HAP-1 (cell line): Measurements from ENCODE around the gene MCC.

Experiments used
- DNase-seq, 2 experiments: peaks; one replicate each; pipeline ENCODE4 v3.0.0-alpha.2; 2016 to 2020; ENCODE audit warnings: low spot score in 2 of 2
- H3K27me3 ChIP-seq: fragments of 250-450 bp; sonication (Bioruptor Pico); 2 replicates; pipeline ENCODE4 v1.5.1; 2020; ENCODE audit warnings: low read depth, mild to moderate bottlenecking, moderate library complexity
- H3K36me3 ChIP-seq: fragments of 250-450 bp; sonication (Bioruptor Pico); replicated peaks from 2 replicates; pipeline ENCODE4 v1.5.1; 2020; ENCODE audit warnings: mild to moderate bottlenecking
- H3K4me1 ChIP-seq: fragments of 250-450 bp; sonication (Bioruptor Pico); 2 replicates; pipeline ENCODE4 v1.5.1; 2020; ENCODE audit warnings: mild to moderate bottlenecking
- H3K4me3 ChIP-seq: fragments of 250-450 bp; sonication (Bioruptor Pico); 2 replicates; pipeline ENCODE4 v1.5.1; 2020; ENCODE audit warnings: mild to moderate bottlenecking, moderate library complexity
- H3K9me3 ChIP-seq: fragments of 250-450 bp; sonication (Bioruptor Pico); 2 replicates; pipeline ENCODE4 v1.5.1; 2020; ENCODE audit warnings: mild to moderate bottlenecking, moderate library complexity
- in situ Hi-C: fragments of 300-500 bp; cut with MboI; formaldehyde crosslinking; loops from 3 replicates; pipeline ENCODE4 v1.14.3; 2020; ENCODE audit warnings: low sequenced_read_pairs, inconsistent platforms, mixed read lengths

MCC gene

GRCh38 chr5:113197456-113198200, 290.6 kb downstream of the MCC start:
- H3K27me3 ChIP-seq, result no peaks in the 10 kb centered on the region
- no peaks in the 10 kb centered on the region for H3K36me3 ChIP-seq
- in situ Hi-C loops, result no loop called here
- DNase-seq, result no peak
- peaks cover 24% of the 10 kb centered on the region for H3K4me1 ChIP-seq
- no peak overlapping the region for H3K4me3 ChIP-seq
- H3K9me3 ChIP-seq, result no peaks in the 10 kb centered on the region; the same call in 1 of the 2 replicates

DNA sequence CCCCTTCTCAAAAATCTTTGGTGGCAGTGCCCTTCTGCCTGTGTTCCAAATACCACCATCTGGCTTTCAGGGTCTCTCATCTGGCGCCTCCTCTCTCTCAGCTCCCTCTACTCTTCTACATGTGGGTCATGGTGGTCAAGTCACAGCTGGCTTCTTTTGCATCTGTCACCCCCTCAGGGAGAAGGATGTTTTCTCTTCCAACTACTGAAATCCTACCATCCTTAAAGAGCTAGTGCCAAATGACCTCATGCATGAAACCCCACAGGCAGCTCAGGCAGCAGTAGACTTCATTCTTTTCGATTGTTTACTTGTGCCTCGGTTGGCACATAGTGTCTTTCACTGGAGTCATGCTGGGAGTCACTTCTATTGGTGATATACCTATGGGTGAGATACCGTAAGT, 292.5 kb downstream of the MCC start:
- no peaks in the 10 kb centered on the region for H3K27me3 ChIP-seq
- in situ Hi-C loops, result no loop called here
- peaks cover 13% of the 10 kb centered on the region for H3K4me1 ChIP-seq
- no peak for DNase-seq
- no peak overlapping the region for H3K4me3 ChIP-seq
- H3K9me3 ChIP-seq, result no peaks in the 10 kb centered on the region; the same call in 1 of the 2 replicates
- no peaks in the 10 kb centered on the region for H3K36me3 ChIP-seq

DNA sequence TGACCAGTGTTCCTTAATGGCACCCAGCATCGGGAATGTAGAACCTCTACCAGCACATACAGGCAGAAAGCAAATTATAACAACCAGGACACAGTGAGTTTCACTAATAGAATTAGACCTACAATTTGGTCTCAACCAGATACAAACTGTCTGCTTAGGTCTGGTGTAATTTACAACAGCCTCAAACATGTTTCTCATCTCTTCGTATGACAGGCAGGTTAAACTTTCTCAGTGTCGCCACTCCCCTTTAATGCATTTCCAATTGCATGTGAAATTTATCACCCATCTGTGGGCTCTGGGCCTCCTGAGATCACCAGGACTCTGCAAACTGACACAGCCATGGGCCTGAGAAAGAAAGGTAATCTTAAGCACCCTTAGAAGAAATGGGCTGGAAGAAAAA, 293.0 kb downstream of the MCC start:
- Histone ChIP-seq H3K27me3 (no peaks in the 10 kb centered on the region), H3K9me3 (no peaks in the 10 kb centered on the region; the same call in 1 of the 2 replicates), H3K4me1 (peaks cover 13% of the 10 kb centered on the region), H3K4me3 (no peak overlapping the region), H3K36me3 (no peaks in the 10 kb centered on the region)
- no peak for DNase-seq
- in situ Hi-C loops, result no loop called here

DNA sequence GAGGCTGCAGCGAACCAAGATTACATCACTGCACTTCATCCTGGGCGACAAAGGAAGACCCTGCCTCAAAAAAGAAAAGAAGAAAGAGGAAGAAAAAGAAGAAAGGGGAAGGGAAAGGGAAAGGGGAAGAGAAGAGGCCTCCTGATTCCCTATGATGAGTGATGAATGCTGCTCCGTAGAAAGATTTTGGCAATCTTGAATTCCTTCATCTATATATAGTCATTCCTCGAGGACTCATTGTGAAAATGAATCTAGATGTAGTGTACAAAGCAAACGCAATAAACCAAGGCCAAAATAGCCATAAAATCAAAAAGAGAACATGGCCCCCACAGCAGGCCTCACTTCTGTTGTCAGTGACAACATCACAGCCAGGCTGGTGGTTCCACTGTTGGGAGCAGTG, 293.7 kb downstream of the MCC start:
- DNase-seq, result no peak
- H3K4me3 ChIP-seq, result no peak overlapping the region
- H3K4me1 ChIP-seq, result peaks cover 9% of the 10 kb centered on the region
- no peaks in the 10 kb centered on the region for H3K36me3 ChIP-seq
- no peaks in the 10 kb centered on the region; the same call in 1 of the 2 replicates for H3K9me3 ChIP-seq
- H3K27me3 ChIP-seq, result no peaks in the 10 kb centered on the region
- in situ Hi-C loops, result no loop called here

GRCh38 chr5:113194125-113194524, 294.1 kb downstream of the MCC start:
- H3K4me3 ChIP-seq, result no peak overlapping the region
- DNase-seq, result no peak
- peaks cover 5% of the 10 kb centered on the region for H3K4me1 ChIP-seq
- no peaks in the 10 kb centered on the region for H3K36me3 ChIP-seq
- no peaks in the 10 kb centered on the region; the same call in 1 of the 2 replicates for H3K9me3 ChIP-seq
- in situ Hi-C loops, result no loop called here
- no peaks in the 10 kb centered on the region for H3K27me3 ChIP-seq

GRCh38 chr5:113193311-113193978, 294.8 kb downstream of the MCC start:
- in situ Hi-C loops, result no loop called here
- DNase-seq, result no peak
- Histone ChIP-seq H3K27me3 (no peaks in the 10 kb centered on the region), H3K36me3 (no peaks in the 10 kb centered on the region), H3K9me3 (no peaks in the 10 kb centered on the region; the same call in 1 of the 2 replicates), H3K4me1 (peaks cover 4% of the 10 kb centered on the region; the same call in 1 of the 2 replicates), H3K4me3 (no peak overlapping the region)

DNA sequence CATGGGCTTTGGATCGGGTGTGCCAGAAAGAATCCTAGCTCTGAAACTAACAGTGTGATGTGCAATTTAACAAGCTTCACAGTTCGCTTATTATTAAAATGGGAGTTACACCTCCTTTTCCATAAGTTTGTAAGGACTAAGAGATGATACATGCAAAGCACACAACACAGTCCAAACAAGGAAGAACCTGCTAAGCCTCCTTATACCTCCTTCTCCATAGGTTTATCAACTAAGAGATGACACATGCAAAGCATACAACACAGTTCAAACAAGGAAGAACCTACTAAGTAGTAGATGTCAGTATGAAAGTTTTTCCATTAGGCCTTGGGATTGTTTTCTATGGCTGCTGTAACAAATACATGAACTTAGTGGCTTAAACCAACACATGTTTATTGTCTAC, 295.7 kb downstream of the MCC start:
- Histone ChIP-seq H3K36me3 (no peaks in the 10 kb centered on the region), H3K27me3 (no peaks in the 10 kb centered on the region), H3K4me3 (no peak overlapping the region), H3K4me1 (peaks cover under 1% of the 10 kb centered on the region; the same call in 1 of the 2 replicates), H3K9me3 (no peaks in the 10 kb centered on the region; the same call in 1 of the 2 replicates)
- DNase-seq, result no peak
- in situ Hi-C loops, result no loop called here

- in situ Hi-C loops, result no loop called here
- Histone ChIP-seq H3K27me3 (no peaks in the 10 kb centered on the region), H3K4me3 (no peak overlapping the region), H3K4me1 (no peaks in the 10 kb centered on the region), H3K36me3 (no peaks in the 10 kb centered on the region), H3K9me3 (no peaks in the 10 kb centered on the region; the same call in 1 of the 2 replicates)
- no peak for DNase-seq
Measured at GRCh38 chr5:113190347-113190746, 297.9 kb downstream of the MCC start.

DNA sequence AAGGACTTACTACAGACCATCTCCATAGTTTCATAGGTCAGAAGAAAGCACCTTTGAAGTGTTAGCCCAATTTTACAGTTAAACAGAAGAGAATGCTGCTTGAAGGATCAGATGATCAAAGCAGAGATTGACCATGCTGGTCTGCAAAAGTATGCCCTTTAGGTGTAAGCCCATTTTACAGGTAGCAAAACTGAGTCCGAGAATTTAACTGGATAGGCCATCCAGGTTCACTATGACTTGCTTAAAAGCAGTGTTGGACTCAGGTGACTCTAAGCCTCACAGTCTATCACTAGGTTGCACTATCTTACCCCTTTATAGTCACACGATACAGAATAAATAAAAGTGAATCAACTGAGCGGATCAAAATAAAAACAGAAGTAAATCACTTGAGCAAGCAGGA, 299.0 kb downstream of the MCC start:
- no peak overlapping the region for H3K4me3 ChIP-seq
- no peaks in the 10 kb centered on the region; the same call in 1 of the 2 replicates for H3K9me3 ChIP-seq
- no peak for DNase-seq
- H3K4me1 ChIP-seq, result no peaks in the 10 kb centered on the region
- H3K27me3 ChIP-seq, result no peaks in the 10 kb centered on the region
- in situ Hi-C loops, result no loop called here
- H3K36me3 ChIP-seq, result no peaks in the 10 kb centered on the region

GRCh38 chr5:113188436-113188835, 299.8 kb downstream of the MCC start:
- no peaks in the 10 kb centered on the region for H3K9me3 ChIP-seq
- H3K4me3 ChIP-seq, result no peak overlapping the region
- H3K27me3 ChIP-seq, result no peaks in the 10 kb centered on the region
- H3K36me3 ChIP-seq, result no peaks in the 10 kb centered on the region
- in situ Hi-C loops, result no loop called here
- H3K4me1 ChIP-seq, result no peaks in the 10 kb centered on the region
- no peak for DNase-seq

GRCh38 chr5:113187906-113188305, 300.3 kb downstream of the MCC start:
- Histone ChIP-seq H3K4me1 (no peaks in the 10 kb centered on the region), H3K36me3 (no peaks in the 10 kb centered on the region), H3K27me3 (no peaks in the 10 kb centered on the region), H3K9me3 (no peaks in the 10 kb centered on the region), H3K4me3 (no peak overlapping the region)
- no peak for DNase-seq
- in situ Hi-C loops, result no loop called here

DNA sequence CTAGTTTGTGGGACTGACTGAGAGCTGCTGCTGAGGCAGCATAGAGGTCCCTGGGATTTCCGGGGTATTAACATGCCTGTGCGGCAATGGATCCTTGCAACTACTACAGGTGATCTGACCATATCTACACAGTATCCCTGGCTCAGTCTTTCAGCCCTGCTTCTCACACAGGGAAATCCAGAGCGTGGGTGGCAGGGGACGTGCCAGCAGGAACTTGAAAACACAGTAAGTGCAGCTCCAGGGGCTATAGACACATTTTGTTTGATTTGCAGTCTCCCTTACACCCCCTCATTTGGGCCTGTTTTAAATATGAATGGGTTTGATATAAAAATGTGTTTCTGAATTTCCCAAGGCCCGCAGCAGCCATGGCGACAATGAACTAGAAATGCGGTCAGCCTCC, 302.2 kb downstream of the MCC start:
- no peak for DNase-seq
- H3K4me1 ChIP-seq, result no peaks in the 10 kb centered on the region
- no peaks in the 10 kb centered on the region for H3K9me3 ChIP-seq
- H3K4me3 ChIP-seq, result no peak overlapping the region
- no peaks in the 10 kb centered on the region for H3K36me3 ChIP-seq
- no peaks in the 10 kb centered on the region for H3K27me3 ChIP-seq
- in situ Hi-C loops, result no loop called here

GRCh38 chr5:113183694-113184093, 304.6 kb downstream of the MCC start:
- H3K27me3 ChIP-seq, result no peaks in the 10 kb centered on the region
- in situ Hi-C loops, result no loop called here
- no peaks in the 10 kb centered on the region for H3K9me3 ChIP-seq
- H3K4me1 ChIP-seq, result no peaks in the 10 kb centered on the region
- no peak for DNase-seq
- no peaks in the 10 kb centered on the region for H3K36me3 ChIP-seq
- H3K4me3 ChIP-seq, result no peak overlapping the region

DNA sequence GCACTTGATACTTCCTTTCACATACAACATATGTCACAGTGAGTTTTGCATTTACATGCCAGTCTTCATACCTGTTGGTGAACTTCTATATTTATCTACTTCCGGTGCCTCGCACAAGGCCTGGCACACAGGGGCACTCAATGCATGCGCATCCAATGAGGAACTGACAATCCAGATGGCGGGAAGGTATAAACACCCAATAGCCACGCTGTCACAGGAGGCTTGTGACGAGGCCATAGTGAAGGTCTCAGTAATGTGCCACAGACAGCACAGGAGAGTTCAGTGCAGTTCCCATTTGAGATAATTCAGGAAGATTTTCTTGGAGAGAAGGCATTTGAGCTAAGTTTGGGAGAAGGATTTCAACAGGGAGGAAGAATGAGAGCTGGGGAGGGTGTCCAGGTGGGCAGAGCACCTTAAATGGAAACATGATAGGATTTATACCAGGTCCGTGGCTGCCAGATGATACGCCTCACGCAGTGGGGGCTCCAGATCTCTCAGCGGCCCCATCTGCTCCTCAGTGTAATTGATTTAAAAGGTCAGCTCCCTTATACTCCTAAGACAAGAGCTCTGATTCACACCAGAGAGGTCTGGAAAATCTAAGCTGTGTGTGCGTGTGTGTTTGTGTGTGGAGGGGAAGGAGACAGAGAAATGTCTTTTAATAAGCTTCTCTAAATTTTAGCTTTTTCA, 305.5 kb downstream of the MCC start:
- Histone ChIP-seq H3K9me3 (no peaks in the 10 kb centered on the region), H3K36me3 (no peaks in the 10 kb centered on the region), H3K4me1 (no peaks in the 10 kb centered on the region), H3K27me3 (no peaks in the 10 kb centered on the region), H3K4me3 (no peak overlapping the region)
- no peak for DNase-seq
- in situ Hi-C loops, result no loop called here
